MV-4-11 (cell line): ENCODE measurements around the gene TENM3.

Experiments
- DNase-seq: peaks from one replicate; lab custom pipeline; 2025; lab: John Stamatoyannopoulos, UW

The TENM3 gene

GRCh38 chr4:182741054-182741453 is 497.9 kb downstream of the TENM3 start:
- no peak for DNase-seq

DNA sequence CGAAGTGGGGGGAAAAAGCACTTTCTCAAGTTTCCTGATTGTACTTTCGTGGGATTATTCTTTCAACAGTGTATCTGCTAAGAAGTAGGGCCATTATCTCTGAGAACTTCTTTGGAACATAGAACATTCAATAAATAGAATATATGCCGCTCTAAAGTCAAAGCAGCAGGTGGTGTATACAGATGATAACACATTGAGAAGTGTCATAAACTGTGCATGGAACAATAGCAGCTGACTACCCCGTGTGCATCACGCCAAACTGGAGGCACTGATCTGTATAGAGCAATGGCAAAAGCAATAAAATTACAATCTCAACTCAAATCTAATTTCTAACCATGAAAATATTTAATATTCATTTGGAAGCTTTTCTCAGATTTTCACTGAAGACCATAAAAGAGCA is 498.7 kb downstream of the TENM3 start:
- no peak for DNase-seq

- no peak for DNase-seq
Measured at GRCh38 chr4:182743815-182744214, 500.6 kb downstream of the TENM3 start.

GRCh38 chr4:182745237-182745636 is 502.0 kb downstream of the TENM3 start:
- no peak for DNase-seq

DNA sequence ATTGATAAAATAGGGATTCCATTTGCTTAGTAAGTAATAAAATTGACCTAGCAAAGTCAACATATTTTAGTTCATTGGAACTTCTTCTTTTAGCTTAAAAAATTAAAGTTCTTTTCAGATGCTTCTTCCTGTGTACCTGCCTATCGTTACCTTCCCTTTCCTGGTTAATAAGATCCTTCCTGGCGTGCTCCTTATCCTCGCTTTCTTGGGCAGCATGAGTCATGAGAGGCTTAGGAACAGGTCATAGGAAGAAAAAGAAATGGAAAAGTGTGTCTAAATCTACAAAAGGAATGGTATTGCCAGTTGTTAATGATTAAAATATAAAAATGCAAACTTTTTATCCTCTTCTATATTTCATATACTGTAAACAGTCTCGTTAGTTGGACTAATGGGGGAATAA is 503.7 kb downstream of the TENM3 start:
- no peak for DNase-seq

DNA sequence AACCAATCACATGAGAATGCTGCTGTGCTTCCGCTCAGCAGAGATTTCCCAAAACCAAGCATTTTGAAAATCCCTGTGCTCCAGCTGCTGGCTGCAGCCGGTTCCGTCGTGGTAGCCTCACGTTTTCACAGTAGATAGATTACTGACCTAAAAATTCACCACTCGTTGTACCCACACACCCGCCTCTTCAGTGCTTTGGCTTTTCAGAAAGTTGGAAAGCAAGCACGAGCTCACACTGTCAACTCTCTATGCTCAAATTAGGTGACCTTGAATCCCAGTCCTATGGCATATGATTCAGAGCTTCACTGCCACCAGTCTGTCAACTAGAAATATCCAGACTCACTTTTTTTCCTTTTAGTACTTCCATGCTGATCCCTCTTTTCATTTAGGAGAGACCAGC is 505.1 kb downstream of the TENM3 start:
- no peak for DNase-seq

DNA sequence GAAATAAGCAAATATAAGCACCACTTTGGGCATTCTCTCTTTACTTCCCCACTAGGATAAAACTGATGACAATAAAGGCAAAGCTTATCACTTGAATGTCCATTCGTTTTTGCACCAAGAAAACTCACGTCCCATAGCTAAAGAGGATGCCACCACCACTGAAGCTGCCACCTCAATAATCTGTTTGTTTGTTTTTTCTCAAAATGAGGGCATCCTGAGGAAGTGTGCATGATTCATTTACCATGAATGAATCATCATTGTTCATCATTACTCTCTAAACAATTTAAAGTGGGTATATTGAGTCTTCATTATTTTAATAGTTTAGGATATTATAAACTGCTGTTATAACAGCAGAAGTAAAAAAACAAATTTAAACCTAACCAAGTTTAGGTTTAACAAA is 505.7 kb downstream of the TENM3 start:
- DNase-seq, result no peak

- no peak for DNase-seq
Measured at GRCh38 chr4:182749667-182750167, 506.5 kb downstream of the TENM3 start.

DNA sequence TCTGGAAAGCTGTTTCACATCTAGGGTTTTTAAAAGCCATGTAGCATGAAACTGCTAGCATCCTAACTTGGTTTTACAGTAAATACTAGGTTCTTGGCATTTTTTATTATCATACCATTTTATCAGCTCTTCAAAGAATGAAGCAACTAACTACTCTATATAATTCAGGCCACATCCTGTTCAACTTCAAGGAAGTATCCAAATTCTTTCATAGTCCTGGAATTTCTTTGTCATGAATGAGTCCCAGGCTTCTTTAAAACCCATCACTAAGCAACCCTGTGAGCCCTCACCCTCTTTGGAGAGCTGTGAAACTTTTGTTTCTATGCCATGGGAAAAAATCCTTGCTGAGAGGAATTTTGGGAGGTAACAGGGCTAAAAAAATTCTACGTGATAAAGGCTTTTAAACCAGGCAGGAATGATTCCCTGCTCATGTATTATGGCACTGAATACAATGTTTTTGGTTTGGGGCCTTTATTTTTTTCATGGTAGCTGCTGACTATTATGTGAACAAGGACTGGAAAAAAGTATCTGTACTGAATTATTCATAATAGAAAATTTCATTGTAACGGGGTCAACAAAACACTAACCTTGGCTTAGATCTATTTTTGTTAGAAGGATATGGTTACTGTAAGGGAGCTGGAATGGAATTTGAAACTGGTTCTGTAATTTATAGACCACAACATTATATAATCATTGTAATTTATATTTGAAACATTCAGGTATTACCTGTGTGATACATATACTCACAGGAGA is 509.1 kb downstream of the TENM3 start:
- DNase-seq, result no peak

- no peak for DNase-seq
Measured at GRCh38 chr4:182754895-182755294, 511.7 kb downstream of the TENM3 start.

- DNase-seq, result no peak
Measured at GRCh38 chr4:182756161-182756690, 513.0 kb downstream of the TENM3 start.

GRCh38 chr4:182758273-182758672 is 515.1 kb downstream of the TENM3 start:
- DNase-seq, result no peak

- no peak for DNase-seq
Measured at GRCh38 chr4:182760551-182761043, 517.4 kb downstream of the TENM3 start.

GRCh38 chr4:182764137-182764536 is 520.9 kb downstream of the TENM3 start:
- DNase-seq, result no peak

DNA sequence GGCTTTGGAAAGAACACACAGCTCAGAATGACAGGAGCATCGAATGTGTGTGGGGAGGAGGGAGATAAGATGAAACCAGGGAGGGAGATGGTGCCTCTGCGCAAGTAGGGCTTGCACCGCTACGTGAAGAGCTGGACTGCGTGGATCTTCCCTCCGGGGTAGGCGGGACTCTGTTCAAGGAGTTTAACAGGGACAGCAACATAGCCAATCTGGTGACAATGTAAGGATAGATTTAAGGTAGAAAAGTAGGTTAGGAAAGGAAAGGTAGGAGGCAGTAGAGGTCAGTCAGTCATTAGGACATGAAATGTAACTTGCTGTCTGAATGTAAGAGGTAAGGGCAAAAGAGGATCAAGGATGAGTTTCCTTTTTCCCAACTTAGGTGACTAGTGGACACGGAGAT is 521.4 kb downstream of the TENM3 start:
- DNase-seq, result no peak

DNA sequence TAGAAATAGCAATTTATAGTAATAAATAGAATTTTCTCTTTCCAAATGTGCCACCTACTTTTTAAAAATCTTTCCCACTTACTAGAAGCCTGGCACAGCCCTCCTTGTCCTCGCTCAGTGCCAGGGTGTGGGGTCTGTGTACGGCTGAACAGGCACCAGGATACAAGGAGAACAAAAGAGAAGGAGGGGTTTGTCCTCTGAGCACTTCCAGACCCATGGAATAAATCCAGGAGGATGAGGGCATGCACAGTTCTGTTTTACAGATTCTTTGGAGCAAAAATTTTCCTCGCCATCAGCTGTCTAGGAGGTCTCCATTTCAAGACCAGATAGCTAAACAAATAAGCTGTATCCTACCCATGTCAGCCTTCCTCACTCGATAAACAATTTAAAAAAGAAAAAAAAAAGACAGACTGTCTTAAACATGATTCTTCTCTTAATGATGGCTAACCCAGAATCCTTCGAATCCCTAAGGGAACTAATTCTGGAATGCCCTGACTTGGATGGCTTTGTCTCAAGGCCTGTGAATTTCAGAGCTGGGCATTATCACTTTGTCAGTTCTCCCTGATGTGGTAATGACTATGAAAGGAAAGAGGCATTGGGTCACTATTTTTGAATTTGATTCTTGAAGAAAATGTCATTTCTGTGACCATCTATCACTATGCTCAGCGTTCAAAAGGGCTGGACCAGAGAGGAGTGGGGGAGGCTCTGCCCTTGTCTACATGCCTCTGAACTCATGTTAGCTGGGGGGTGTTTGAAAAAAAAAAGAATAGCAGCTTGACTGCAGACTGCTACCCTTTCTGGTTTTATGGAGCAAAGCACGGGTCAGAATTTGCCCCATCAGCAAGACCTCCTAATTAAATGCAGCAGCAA is 523.0 kb downstream of the TENM3 start:
- DNase-seq, result no peak

GRCh38 chr4:182766857-182767250 is 523.7 kb downstream of the TENM3 start:
- no peak for DNase-seq

DNA sequence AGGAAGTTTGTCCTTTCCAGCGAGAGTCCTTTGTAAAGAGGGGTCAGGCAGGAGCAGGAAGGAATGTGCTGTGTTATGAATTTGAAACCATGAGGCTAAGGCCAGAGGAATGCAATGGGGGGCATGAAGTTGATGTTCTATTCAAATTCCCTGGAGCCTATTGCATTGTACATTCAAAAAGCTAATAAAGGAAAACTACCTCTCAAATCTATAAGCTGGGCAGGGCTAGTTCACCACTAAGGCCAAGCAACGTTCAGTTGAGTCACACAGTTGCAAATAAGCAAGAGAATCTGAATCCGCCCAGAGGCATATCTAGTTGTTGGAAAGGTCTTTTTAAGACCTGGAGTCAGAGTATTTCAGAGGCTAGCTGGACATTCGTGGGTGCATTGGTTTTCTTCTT is 525.6 kb downstream of the TENM3 start:
- DNase-seq, result no peak

DNA sequence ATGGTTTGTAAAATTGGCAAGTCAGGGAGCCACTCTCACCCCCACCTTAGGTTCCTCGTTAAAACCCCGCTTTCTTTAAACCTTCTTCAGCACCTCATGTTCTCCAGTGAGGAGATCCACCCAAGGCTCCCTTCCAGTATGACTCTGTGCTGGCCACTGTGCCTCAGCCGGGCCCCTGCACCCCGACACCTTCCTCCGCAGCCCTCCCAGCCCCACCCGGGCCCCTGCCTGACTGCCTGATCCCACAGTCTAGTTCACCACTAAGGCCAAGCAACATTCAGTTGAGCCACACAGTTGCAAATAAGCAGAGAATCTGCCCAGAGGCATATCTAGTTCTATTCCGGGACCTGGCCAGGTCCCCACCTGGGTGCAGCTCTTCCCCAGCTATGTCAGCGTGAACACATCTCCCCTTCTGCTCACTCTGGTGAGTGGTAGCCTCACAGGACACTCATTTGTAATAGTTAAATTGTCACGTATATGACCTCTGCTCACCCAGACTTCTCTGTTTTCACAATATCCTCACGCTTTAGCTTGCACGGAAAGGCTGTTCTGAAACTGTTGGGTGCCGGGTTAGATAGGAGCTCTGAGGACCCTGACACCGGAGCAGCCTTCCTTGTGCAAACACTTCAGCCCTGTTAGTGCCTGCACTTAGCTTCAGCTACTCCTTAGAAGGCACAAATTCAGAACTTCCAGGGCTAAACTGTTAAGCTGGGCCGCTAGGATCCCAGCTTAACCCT is 527.2 kb downstream of the TENM3 start:
- DNase-seq, result no peak

GRCh38 chr4:182770996-182771514 is 527.9 kb downstream of the TENM3 start:
- no peak for DNase-seq

DNA sequence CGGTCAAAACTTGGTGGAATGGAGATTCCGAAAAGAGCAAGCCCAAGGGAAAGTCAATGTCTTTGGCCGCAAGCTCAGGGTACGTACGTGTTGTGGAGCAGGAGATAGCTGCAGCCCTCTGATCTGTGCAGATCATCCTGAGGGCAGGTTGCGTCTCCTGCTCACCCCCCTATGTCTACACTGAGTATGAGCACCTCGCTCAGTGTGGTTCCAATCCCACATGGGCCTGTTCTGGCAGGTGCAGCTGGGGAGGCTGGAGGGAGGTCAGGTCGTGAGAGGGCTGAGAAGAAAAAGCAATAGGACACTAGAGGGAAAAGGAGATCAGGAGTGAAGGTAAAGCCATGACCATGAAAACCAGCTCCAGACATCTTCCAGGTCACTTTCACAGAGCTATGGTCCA is 531.9 kb downstream of the TENM3 start:
- DNase-seq, result no peak
